ENCODE measurements around the gene PDE4C.

- no peak for TF ChIP-seq CTCF (conservative IDR thresholded peaks at IDR 0.05; ENCODE audit: low read depth, low read length)
- no peak for TF ChIP-seq EZH2phosphoT487 (IDR thresholded peaks at IDR 0.05; ENCODE audit: borderline replicate concordance, low read length)
- no peak for TF ChIP-seq EZH2 (IDR thresholded peaks at IDR 0.05; ENCODE audit: low read length, unreplicated experiment)
Measured at GRCh38 chr19:18197941-18198340, 28.3 kb downstream of the PDE4C start.

Data from PC-3 (cell line).